ENCODE measurements around the gene CAPNS1. TPM values are rescaled to one million over a fixed set of nuclear protein-coding genes. Genes with fewer than 3 reads are reported as not detected.
A peak's percentile ranks its signal among the peaks of the same experiment; 100 is the strongest.

The CAPNS1 gene
- total and polyA plus RNA-seq, 12 donors: 745 to 1,095 (median 894) TPM

- Histone ChIP-seq H3K4me1 (peaks cover 0 to 33% (median 24%) of the 10 kb centered on the region in 9 donors), H3K27me3 (no peaks in the 10 kb centered on the region), H3K27ac (peak overlapping the region; percentile 24 to 94 (median 76)), H3K36me3 (peaks cover 0 to 46% (median 0%) of the 10 kb centered on the region in 9 donors), H3K9me3 (no peaks in the 10 kb centered on the region), H3K4me3 (peak overlapping the region in 7 of 10 donors; percentile 21 to 40 (median 33))
- DNase-seq (peak; percentile 73 to 76), ATAC-seq (peak; percentile 81 to 94 (median 90))
- TF ChIP-seq CTCF (IDR thresholded peaks at IDR 0.05): no peak
- WGBS, 2 donors: 41 to 45% methylated on average over 5 of the region's 5 CpGs
- intact Hi-C loops (cut with DNase I): loop anchor here in 1 of 10 donors (5.0 kb wide), 2 partner anchors 33 to 807 kb away; no protein-coding TSS in a partner anchor
These were observed 39.4 kb upstream of the CAPNS1 start for GRCh38 chr19:36100476-36100875.

GRCh38 chr19:36101550-36102327 is 38.1 kb upstream of the CAPNS1 start:
- intact Hi-C loops (cut with DNase I): loop anchor here in 1 of 10 donors (5.0 kb wide), 2 partner anchors 34 to 806 kb away; no protein-coding TSS in a partner anchor
- DNase-seq: no peak
- H3K4me3 ChIP-seq: peak overlapping the region in 4 of 10 donors; percentile 21 to 40 (median 36)
- no peaks in the 10 kb centered on the region for H3K9me3 ChIP-seq
- H3K4me1 ChIP-seq: peaks cover 0 to 33% (median 24%) of the 10 kb centered on the region in 9 donors
- H3K27me3 ChIP-seq: no peaks in the 10 kb centered on the region
- 75 to 79% methylated on average over 27 of the region's 27 CpGs for WGBS, 2 donors
- ATAC-seq: peak in 1 of 8 donors; percentile 2
- H3K27ac ChIP-seq: peak overlapping the region in 8 of 10 donors; percentile 73 to 94 (median 79)
- peaks cover 0 to 39% (median 0%) of the 10 kb centered on the region in 9 donors for H3K36me3 ChIP-seq
- TF ChIP-seq CTCF (IDR thresholded peaks at IDR 0.05): no peak

GRCh38 chr19:36103040-36103626 is 36.7 kb upstream of the CAPNS1 start:
- DNase-seq: no peak
- ATAC-seq: no peak
- WGBS, 2 donors: 90% methylated on average over 24 of the region's 24 CpGs
- H3K4me1 ChIP-seq: peaks cover 0 to 31% (median 17%) of the 10 kb centered on the region in 9 donors
- no peak overlapping the region for H3K4me3 ChIP-seq
- TF ChIP-seq CTCF (IDR thresholded peaks at IDR 0.05): no peak
- H3K9me3 ChIP-seq: no peaks in the 10 kb centered on the region
- H3K27ac ChIP-seq: no peak overlapping the region
- peaks cover 0 to 36% (median 0%) of the 10 kb centered on the region in 9 donors for H3K36me3 ChIP-seq
- intact Hi-C loops (cut with DNase I): loop anchor here in 1 of 10 donors (5.0 kb wide), 2 partner anchors 36 to 804 kb away; no protein-coding TSS in a partner anchor
- H3K27me3 ChIP-seq: no peaks in the 10 kb centered on the region

GRCh38 chr19:36103842-36104552 is 35.9 kb upstream of the CAPNS1 start:
- DNase-seq (no peak), ATAC-seq (no peak)
- TF ChIP-seq CTCF (IDR thresholded peaks at IDR 0.05): no peak
- Histone ChIP-seq H3K9me3 (no peaks in the 10 kb centered on the region), H3K4me1 (peaks cover 0 to 31% (median 15%) of the 10 kb centered on the region in 9 donors), H3K36me3 (peaks cover 0 to 36% (median 0%) of the 10 kb centered on the region in 9 donors), H3K27ac (no peak overlapping the region), H3K27me3 (no peaks in the 10 kb centered on the region), H3K4me3 (no peak overlapping the region)
- intact Hi-C loops (cut with DNase I): loop anchor here in 1 of 10 donors (5.0 kb wide), 2 partner anchors 37 to 803 kb away; no protein-coding TSS in a partner anchor
- 84 to 85% methylated on average over 12 of the region's 12 CpGs for WGBS, 2 donors
